Measurements from ENCODE around the gene TNFSF13.

Gene TNFSF13

DNA sequence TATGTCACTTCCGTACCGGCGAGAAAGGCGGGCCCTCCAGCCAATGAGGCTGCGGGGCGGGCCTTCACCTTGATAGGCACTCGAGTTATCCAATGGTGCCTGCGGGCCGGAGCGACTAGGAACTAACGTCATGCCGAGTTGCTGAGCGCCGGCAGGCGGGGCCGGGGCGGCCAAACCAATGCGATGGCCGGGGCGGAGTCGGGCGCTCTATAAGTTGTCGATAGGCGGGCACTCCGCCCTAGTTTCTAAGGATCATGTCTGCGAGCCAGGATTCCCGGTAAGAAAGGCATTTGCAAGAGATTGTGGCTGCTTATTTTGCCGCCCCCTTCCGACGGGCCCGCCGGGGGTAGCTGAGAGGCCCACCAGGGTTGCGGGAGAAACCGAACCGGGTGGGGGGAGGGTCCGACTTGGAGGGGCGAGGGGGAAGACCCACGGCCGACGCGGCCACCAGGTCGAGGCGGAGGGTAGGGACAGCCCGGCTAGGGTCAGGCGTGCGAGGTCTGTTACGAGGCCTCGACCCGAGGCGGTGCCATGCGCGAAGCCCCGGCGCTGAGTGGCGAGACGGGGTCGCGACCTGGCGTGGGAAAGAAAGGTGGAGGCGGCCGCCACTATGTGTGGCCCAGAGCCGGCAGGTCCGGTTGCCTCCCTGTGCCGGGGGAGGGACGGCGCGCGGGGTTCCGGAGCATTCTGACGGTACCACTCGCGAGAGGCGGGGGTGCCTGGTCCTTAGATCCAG lies 14.2 kb downstream of the TNFSF13 start:
- H3K9ac ChIP-seq (ENCODE audit: low read length), result peak overlapping the region; percentile 95
- H3K4me3 ChIP-seq (ENCODE audit: low read length), result peak overlapping the region; percentile 98
- peaks cover 3% of the 10 kb centered on the region for H3K4me1 ChIP-seq (ENCODE audit: control insufficient read depth, insufficient read depth, low read length)
- peak overlapping the region; percentile 98 for H3K27ac ChIP-seq (ENCODE audit: low read depth, low read length)
- H3K27me3 ChIP-seq (ENCODE audit: control insufficient read depth, insufficient read depth, low read length), result no peaks in the 10 kb centered on the region
- peaks cover 50% of the 10 kb centered on the region for H3K36me3 ChIP-seq (ENCODE audit: control insufficient read depth, insufficient read depth, low read length)

DNA sequence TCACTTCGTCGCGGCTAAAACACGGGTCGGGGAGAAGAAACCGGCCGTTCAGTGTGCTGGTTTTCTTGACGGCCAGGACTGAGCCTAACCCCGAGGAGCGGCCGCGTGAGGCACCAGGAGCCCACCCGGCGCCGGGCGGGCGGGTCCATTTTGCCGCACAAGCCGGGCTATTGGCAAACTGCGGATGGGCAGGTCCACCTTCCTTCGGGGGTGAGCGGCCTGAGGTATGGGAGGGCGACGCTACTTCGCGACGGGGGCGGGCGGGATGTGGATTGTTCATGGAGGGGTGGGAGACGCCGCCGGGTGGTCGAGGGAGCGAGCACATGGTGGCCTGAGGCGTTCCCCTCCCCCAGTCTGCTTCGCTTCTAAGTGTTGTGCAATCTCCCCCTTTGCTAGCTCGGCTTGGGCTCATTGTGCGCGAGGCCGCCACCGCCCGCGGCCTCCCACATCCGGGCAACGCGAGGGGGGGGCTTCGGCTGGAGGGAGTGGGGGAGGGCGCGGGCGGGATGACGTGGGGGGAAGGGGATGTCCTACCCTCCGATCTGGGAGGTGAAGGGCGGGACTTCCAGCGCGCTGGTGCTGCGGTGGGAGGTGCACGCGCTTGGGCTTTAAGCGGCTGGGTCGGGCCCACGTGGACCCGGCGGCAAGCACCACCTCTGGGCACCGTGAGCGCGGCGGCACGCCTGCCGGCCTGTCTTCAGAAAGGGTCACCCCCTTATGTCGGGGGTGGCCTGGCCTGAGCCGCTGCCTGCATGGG lies 15.0 kb downstream of the TNFSF13 start:
- Histone ChIP-seq H3K27me3 (ENCODE audit: control insufficient read depth, insufficient read depth, low read length) (no peaks in the 10 kb centered on the region), H3K4me1 (ENCODE audit: control insufficient read depth, insufficient read depth, low read length) (peaks cover 3% of the 10 kb centered on the region), H3K9ac (ENCODE audit: low read length) (peak overlapping the region; percentile 95), H3K27ac (ENCODE audit: low read depth, low read length) (peak overlapping the region; percentile 98), H3K4me3 (ENCODE audit: low read length) (peak overlapping the region; percentile 98), H3K36me3 (ENCODE audit: control insufficient read depth, insufficient read depth, low read length) (peaks cover 58% of the 10 kb centered on the region)

DNA sequence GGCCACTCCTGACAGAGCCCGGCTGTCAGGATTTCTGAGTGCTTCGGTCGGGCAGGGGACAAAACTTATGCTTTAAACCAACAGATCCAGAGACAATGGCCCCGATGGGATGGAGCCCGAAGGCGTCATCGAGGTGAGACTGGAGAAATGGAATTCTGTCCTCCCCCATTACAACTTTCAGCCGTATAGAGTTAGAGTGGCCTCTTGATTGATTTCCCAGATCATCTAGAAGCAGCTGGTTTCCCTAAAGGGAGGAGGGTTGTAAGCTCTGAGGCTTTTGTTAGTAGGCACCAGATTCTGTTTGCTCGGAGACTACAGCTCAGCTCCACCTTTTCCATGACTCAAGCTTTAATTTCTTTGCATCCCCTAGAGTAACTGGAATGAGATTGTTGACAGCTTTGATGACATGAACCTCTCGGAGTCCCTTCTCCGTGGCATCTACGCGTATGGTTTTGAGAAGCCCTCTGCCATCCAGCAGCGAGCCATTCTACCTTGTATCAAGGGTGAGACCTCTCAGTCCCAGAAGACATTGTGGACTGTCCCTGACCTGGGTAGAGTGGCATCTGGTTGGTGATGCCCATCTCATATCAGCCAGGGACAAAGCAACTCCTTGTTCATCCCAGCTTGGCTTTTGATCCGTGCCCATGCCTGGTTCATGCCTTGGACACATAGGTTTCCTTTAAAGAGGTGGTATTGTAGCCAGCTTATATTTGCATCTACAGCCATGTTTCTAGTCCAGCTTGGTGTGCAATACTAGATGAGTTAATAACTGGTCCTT lies 15.8 kb downstream of the TNFSF13 start:
- Histone ChIP-seq H3K4me1 (ENCODE audit: control insufficient read depth, insufficient read depth, low read length) (peaks cover 3% of the 10 kb centered on the region), H3K27me3 (ENCODE audit: control insufficient read depth, insufficient read depth, low read length) (no peaks in the 10 kb centered on the region)

DNA sequence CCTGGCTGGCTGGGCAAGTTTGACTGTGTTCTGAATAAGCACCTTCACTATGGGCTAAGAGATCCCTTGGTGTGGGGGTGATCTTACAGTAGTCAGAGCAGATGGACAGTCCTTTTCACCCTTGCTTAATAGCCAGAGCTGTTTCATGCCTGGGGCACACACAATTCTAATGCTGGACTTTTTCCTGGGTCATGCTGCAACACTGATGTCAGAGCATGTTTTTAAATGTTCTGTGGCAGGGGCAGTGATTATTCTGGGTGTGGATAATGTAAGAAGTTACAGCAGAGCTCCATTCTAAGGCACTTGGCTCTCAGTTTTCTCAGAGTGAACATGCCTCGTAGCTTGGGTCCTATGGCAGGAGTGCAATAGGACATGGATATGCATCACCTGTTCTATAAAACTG lies 16.9 kb downstream of the TNFSF13 start:
- H3K9ac ChIP-seq (ENCODE audit: low read length), result no peak overlapping the region
- peaks cover 3% of the 10 kb centered on the region for H3K4me1 ChIP-seq (ENCODE audit: control insufficient read depth, insufficient read depth, low read length)
- no peak overlapping the region for H3K4me3 ChIP-seq (ENCODE audit: low read length)
- no peaks in the 10 kb centered on the region for H3K27me3 ChIP-seq (ENCODE audit: control insufficient read depth, insufficient read depth, low read length)
- no peak overlapping the region for H3K27ac ChIP-seq (ENCODE audit: low read depth, low read length)
- H3K36me3 ChIP-seq (ENCODE audit: control insufficient read depth, insufficient read depth, low read length), result peaks cover 53% of the 10 kb centered on the region

More for the DNA sequence above, 15.8 kb downstream of the TNFSF13 start:
- Histone ChIP-seq H3K27ac (ENCODE audit: low read depth, low read length) (peak overlapping the region; percentile 98), H3K4me3 (ENCODE audit: low read length) (peak overlapping the region; percentile 98), H3K9ac (ENCODE audit: low read length) (no peak overlapping the region), H3K36me3 (ENCODE audit: control insufficient read depth, insufficient read depth, low read length) (peaks cover 63% of the 10 kb centered on the region)

DNA sequence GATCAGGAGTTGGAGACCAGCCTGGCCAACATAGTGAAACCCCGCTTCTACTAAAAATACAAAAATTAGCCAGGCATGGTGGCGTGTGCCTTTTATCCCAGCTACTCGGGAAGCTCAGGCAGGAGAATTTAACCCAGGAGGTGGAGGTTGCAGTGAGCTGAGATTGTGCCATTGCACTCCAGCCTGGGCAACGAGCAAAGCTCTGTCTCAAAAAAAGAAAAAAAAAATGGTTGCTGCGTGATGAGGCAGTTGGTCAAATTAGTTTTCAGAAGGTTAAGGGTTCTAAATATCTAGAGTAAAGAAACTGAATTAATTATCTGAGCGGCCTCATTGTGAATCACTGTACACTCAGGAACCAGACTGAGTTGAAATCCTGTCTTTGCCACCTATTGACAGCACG lies 17.4 kb downstream of the TNFSF13 start:
- peaks cover 3% of the 10 kb centered on the region for H3K4me1 ChIP-seq (ENCODE audit: control insufficient read depth, insufficient read depth, low read length)
- H3K9ac ChIP-seq (ENCODE audit: low read length), result no peak overlapping the region
- no peak overlapping the region for H3K4me3 ChIP-seq (ENCODE audit: low read length)
- no peaks in the 10 kb centered on the region for H3K27me3 ChIP-seq (ENCODE audit: control insufficient read depth, insufficient read depth, low read length)
- peaks cover 52% of the 10 kb centered on the region for H3K36me3 ChIP-seq (ENCODE audit: control insufficient read depth, insufficient read depth, low read length)
- H3K27ac ChIP-seq (ENCODE audit: low read depth, low read length), result no peak overlapping the region

DNA sequence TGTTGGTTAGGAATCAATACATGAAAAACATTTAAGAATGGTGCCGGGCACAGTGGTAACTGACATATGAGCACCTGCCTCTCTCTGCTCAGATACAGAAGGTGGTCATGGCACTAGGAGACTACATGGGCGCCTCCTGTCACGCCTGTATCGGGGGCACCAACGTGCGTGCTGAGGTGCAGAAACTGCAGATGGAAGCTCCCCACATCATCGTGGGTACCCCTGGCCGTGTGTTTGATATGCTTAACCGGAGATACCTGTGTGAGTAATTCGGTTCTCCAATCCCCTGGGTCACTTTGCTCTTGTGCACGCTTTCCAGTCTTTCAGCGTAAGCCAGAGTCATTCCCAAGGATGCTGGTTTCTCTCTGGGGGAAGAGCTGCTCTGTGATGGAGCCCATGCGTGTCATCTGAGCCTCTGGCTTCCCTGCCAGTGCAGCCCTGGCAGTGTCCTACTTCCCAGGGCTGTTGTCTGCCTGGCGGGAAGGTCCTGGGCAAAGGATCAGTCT lies 17.9 kb downstream of the TNFSF13 start:
- Histone ChIP-seq H3K4me1 (ENCODE audit: control insufficient read depth, insufficient read depth, low read length) (peaks cover 5% of the 10 kb centered on the region), H3K36me3 (ENCODE audit: control insufficient read depth, insufficient read depth, low read length) (peaks cover 55% of the 10 kb centered on the region), H3K27me3 (ENCODE audit: control insufficient read depth, insufficient read depth, low read length) (no peaks in the 10 kb centered on the region), H3K4me3 (ENCODE audit: low read length) (no peak overlapping the region), H3K27ac (ENCODE audit: low read depth, low read length) (no peak overlapping the region), H3K9ac (ENCODE audit: low read length) (no peak overlapping the region)

DNA sequence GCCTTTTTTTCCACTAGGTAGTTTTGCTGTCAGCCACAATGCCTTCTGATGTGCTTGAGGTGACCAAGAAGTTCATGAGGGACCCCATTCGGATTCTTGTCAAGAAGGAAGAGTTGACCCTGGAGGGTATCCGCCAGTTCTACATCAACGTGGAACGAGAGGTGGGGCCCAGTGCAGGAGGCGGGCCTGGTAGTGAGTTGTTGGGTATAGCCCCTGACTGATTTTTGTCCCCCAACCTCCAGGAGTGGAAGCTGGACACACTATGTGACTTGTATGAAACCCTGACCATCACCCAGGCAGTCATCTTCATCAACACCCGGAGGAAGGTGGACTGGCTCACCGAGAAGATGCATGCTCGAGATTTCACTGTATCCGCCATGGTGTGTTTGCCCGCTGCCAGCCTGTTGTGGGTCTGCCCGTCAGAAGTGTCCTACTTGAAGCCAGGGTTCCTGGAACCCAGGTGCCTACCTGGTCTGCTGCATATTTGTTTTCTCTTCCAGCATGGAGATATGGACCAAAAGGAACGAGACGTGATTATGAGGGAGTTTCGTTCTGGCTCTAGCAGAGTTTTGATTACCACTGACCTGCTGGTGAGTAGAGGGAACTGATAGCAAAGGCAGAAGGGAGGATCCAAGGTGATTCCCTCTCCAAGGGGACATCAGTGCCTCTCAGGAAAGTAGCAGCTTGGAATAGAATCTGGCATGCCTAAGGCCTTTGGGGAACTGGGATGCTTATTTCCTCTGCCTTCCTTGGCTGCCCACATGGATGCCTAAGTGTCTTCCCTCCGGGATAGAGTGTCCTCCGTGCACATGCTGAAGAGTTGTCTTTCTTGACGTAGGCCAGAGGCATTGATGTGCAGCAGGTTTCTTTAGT lies 19.0 kb downstream of the TNFSF13 start:
- Histone ChIP-seq H3K36me3 (ENCODE audit: control insufficient read depth, insufficient read depth, low read length) (peaks cover 55% of the 10 kb centered on the region), H3K27ac (ENCODE audit: low read depth, low read length) (no peak overlapping the region)

DNA sequence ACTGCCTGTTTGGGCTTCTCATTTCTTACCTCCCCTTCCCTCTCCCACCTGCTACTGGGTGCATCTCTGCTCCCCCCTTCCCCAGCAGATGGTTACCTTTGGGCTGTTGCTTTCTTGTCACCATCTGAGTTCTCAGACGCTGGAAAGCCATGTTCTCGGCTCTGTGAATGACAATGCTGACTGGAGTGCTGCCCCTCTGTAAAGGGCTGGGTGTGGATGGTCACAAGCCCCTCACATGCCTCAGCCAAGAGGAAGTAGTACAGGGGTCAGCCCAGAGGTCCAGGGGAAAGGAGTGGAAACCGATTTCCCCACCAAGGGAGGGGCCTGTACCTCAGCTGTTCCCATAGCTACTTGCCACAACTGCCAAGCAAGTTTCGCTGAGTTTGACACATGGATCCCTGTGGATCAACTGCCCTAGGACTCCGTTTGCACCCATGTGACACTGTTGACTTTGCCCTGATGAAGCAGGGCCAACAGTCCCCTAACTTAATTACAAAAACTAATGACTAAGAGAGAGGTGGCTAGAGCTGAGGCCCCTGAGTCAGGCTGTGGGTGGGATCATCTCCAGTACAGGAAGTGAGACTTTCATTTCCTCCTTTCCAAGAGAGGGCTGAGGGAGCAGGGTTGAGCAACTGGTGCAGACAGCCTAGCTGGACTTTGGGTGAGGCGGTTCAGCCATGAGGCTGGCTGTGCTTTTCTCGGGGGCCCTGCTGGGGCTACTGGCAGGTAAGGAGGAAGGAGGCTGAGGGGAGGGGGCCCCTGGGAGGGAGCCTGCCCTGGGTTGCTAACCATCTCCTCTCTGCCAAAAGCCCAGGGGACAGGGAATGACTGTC lies 20.7 kb downstream of the TNFSF13 start, which contains the start of gene CD68:
Gene CD68, plus strand, starts transcription at position 638 of the 833 bp plus-strand sequence. Its CDS starts 40 bp downstream, at position 678.
- Histone ChIP-seq H3K4me1 (ENCODE audit: control insufficient read depth, insufficient read depth, low read length) (peaks cover 19% of the 10 kb centered on the region), H3K27ac (ENCODE audit: low read depth, low read length) (peak within 1 kb of the TSS; percentile 58), H3K4me3 (ENCODE audit: low read length) (peak within 1 kb of the TSS; percentile 35), H3K27me3 (ENCODE audit: control insufficient read depth, insufficient read depth, low read length) (no peaks in the 10 kb centered on the region), H3K36me3 (ENCODE audit: control insufficient read depth, insufficient read depth, low read length) (peaks cover 51% of the 10 kb centered on the region), H3K9ac (ENCODE audit: low read length) (no peak within 1 kb of the TSS)

More for the DNA sequence above, 19.0 kb downstream of the TNFSF13 start:
- Histone ChIP-seq H3K4me1 (ENCODE audit: control insufficient read depth, insufficient read depth, low read length) (peaks cover 10% of the 10 kb centered on the region), H3K27me3 (ENCODE audit: control insufficient read depth, insufficient read depth, low read length) (no peaks in the 10 kb centered on the region), H3K4me3 (ENCODE audit: low read length) (no peak overlapping the region), H3K9ac (ENCODE audit: low read length) (no peak overlapping the region)

DNA sequence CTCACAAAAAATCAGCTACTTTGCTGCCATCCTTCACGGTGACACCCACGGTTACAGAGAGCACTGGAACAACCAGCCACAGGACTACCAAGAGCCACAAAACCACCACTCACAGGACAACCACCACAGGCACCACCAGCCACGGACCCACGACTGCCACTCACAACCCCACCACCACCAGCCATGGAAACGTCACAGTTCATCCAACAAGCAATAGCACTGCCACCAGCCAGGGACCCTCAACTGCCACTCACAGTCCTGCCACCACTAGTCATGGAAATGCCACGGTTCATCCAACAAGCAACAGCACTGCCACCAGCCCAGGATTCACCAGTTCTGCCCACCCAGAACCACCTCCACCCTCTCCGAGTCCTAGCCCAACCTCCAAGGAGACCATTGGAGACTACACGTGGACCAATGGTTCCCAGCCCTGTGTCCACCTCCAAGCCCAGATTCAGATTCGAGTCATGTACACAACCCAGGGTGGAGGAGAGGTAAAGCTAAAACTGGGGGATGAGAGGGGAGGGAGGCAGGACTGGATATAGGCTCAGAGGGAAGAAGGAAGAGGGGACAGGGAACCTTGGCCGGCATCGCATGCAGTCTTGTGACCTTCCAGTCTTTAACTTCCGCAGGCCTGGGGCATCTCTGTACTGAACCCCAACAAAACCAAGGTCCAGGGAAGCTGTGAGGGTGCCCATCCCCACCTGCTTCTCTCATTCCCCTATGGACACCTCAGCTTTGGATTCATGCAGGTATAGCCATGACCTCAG lies 21.5 kb downstream of the TNFSF13 start:
- Histone ChIP-seq H3K36me3 (ENCODE audit: control insufficient read depth, insufficient read depth, low read length) (peaks cover 44% of the 10 kb centered on the region), H3K4me1 (ENCODE audit: control insufficient read depth, insufficient read depth, low read length) (peaks cover 16% of the 10 kb centered on the region), H3K27ac (ENCODE audit: low read depth, low read length) (peak overlapping the region; percentile 58), H3K4me3 (ENCODE audit: low read length) (peak overlapping the region; percentile 35), H3K27me3 (ENCODE audit: control insufficient read depth, insufficient read depth, low read length) (no peaks in the 10 kb centered on the region), H3K9ac (ENCODE audit: low read length) (no peak overlapping the region)

Measured in rectal smooth muscle tissue (tissue), 1 donor.